Endothelial cell of umbilical vein (primary cell): Measurements from ENCODE around the gene MAN1A2. TPM values are rescaled to one million over a fixed set of nuclear protein-coding genes. Genes with fewer than 3 reads are reported as not detected.

ENCODE experiments used
- BruUV-seq: library from RNA; stranded (reverse); fragments of 400-500 nt; replicated peaks from 2 replicates; lab custom pipeline; 2021; lab: Mats Ljungman, UMichigan
- CTCF ChIA-PET: fragments of 300-600, 350-600 bp; sonication (Branson Sonifier 250); formaldehyde crosslinking; loops from one replicate; lab custom pipeline; 2021; ENCODE audit warnings: antibody characterized with exemption, inconsistent platforms; lab: Charles Lee
- POLR2A ChIA-PET: fragments of 300-600, 350-600 bp; sonication (Branson Sonifier 250); formaldehyde crosslinking; loops from one replicate; lab custom pipeline; 2021; ENCODE audit warnings: antibody characterized with exemption, inconsistent platforms; lab: Charles Lee
- DNase-seq: peaks from one replicate; pipeline ENCODE4 v3.0.0-alpha.2; 2011; ENCODE audit warnings: low read depth, low spot score
- FAIRE-seq: peaks from 2 replicates; lab custom pipeline; 2011; peaks lifted over from hg19 to GRCh38; lab: Jason Lieb, UNC
- H2AFZ ChIP-seq: 2 replicates; pipeline ENCODE4 v1.6.0; 2012; ENCODE audit warnings: low read depth, low read length, control low read depth, inconsistent platforms
- H3K27ac ChIP-seq: 2 replicates; pipeline ENCODE4 v1.5.1; 2011; ENCODE audit warnings: low read depth, mild to moderate bottlenecking, control low read depth, low read length, moderate library complexity; ENCODE audit not compliant: insufficient read depth
- H3K27me3 ChIP-seq, 2 experiments: 2 replicates each; pipeline versions ENCODE4 v1.6.0 to v1.6.1; 2011; ENCODE audit warnings: low read length in 2 of 2, mixed read lengths in 1 of 2; ENCODE audit not compliant: control insufficient read depth in 2 of 2, insufficient read depth in 2 of 2
- H3K36me3 ChIP-seq, 2 experiments: 2 replicates in 1 of 2; 3 replicates in 1 of 2; pipeline ENCODE4 v1.5.1; 2011; ENCODE audit warnings: low read length in 2 of 2, mild to moderate bottlenecking in 1 of 2, moderate library complexity in 1 of 2; ENCODE audit not compliant: control insufficient read depth in 2 of 2, insufficient read depth in 2 of 2; ENCODE audit errors: extremely low read depth in 1 of 2
- H3K4me1 ChIP-seq: 3 replicates; pipeline ENCODE4 v1.5.1; 2011; ENCODE audit warnings: mild to moderate bottlenecking, low read length; ENCODE audit not compliant: control insufficient read depth, insufficient read depth; ENCODE audit errors: extremely low read depth
- H3K4me2 ChIP-seq: 2 replicates; pipeline ENCODE4 v1.6.1; 2011; ENCODE audit warnings: low read length, control low read depth, mixed read lengths; ENCODE audit not compliant: insufficient read depth
- H3K4me3 ChIP-seq, 3 experiments: fragments of 200-600 bp in 1 of 3; sonication (generic), shearing (Covaris generic) in 1 of 3; replicated peaks in 1 of 3; 2 replicates each; pipeline ENCODE4 v1.5.1; 2011 to 2016; ENCODE audit warnings: control low read depth in 3 of 3, low read length in 3 of 3, mild to moderate bottlenecking in 2 of 3, inconsistent platforms in 1 of 3, low read depth in 1 of 3, moderate library complexity in 1 of 3; ENCODE audit not compliant: insufficient read depth in 1 of 3
- H3K79me2 ChIP-seq: 2 replicates; pipeline ENCODE4 v1.6.0; 2012; ENCODE audit warnings: low read length, inconsistent platforms; ENCODE audit not compliant: control insufficient read depth, insufficient read depth
- H3K9ac ChIP-seq: replicated peaks from 2 replicates; pipeline ENCODE3; 2011; ENCODE audit warnings: low read length, control low read depth; ENCODE audit not compliant: insufficient read depth; ENCODE audit errors: extremely low read depth
- H3K9me1 ChIP-seq: replicated peaks from 3 replicates; pipeline ENCODE4 v1.6.0; 2011; ENCODE audit warnings: mild to moderate bottlenecking, low read length; ENCODE audit not compliant: control insufficient read depth, insufficient read depth; ENCODE audit errors: extremely low read depth
- H3K9me3 ChIP-seq: replicated peaks from 2 replicates; pipeline ENCODE4 v1.5.1; 2012; ENCODE audit warnings: low read length, inconsistent platforms; ENCODE audit not compliant: control insufficient read depth, insufficient read depth
- H4K20me1 ChIP-seq: replicated peaks from 2 replicates; pipeline ENCODE3; 2011; ENCODE audit warnings: mild to moderate bottlenecking, low read length; ENCODE audit not compliant: control insufficient read depth, insufficient read depth; ENCODE audit errors: extremely low read depth
- CTCF ChIP-seq, 2 donors: IDR thresholded peaks; 1 replicate in 1 of 2; 2 replicates in 1 of 2; pipeline ENCODE4 v1.5.1; 2011; ENCODE audit warnings: low read length in 2 of 2, mild to moderate bottlenecking in 2 of 2, moderate library complexity in 2 of 2, control low read depth in 1 of 2, inconsistent platforms in 1 of 2, low read depth in 1 of 2; ENCODE audit not compliant: insufficient read depth in 1 of 2; ENCODE audit errors: extremely low read depth in 1 of 2
- EZH2 ChIP-seq: IDR thresholded peaks from 2 replicates; pipeline ENCODE4 v1.6.1; 2012; ENCODE audit warnings: borderline replicate concordance, low read depth, mild to moderate bottlenecking, moderate library complexity, low read length, inconsistent platforms; ENCODE audit not compliant: severe bottlenecking
- FOS ChIP-seq: IDR thresholded peaks from 2 replicates; pipeline ENCODE4 v1.6.1; 2011; ENCODE audit warnings: mild to moderate bottlenecking, low read length, moderate library complexity, borderline replicate concordance; ENCODE audit not compliant: insufficient read depth
- GATA2 ChIP-seq: IDR thresholded peaks from 2 replicates; pipeline ENCODE4 v1.7.0; 2011; ENCODE audit warnings: low read depth, mild to moderate bottlenecking, moderate library complexity, mixed read lengths, low read length; ENCODE audit not compliant: insufficient read length, insufficient read depth
- JUN ChIP-seq: IDR thresholded peaks from 2 replicates; pipeline ENCODE4 v1.6.1; 2011; ENCODE audit warnings: borderline replicate concordance, low read depth; ENCODE audit not compliant: insufficient read length, insufficient read depth
- MAX ChIP-seq: IDR thresholded peaks from 2 replicates; pipeline ENCODE4 v1.6.1; 2011; ENCODE audit not compliant: insufficient read depth, insufficient read length
- MYC ChIP-seq: IDR thresholded peaks from one replicate; pipeline ENCODE4 v1.6.1; 2011; ENCODE audit warnings: mild to moderate bottlenecking, low read depth, low read length
- POLR2A ChIP-seq: IDR thresholded peaks from 2 replicates; pipeline ENCODE4 v1.6.1; 2012; ENCODE audit warnings: low read depth, mild to moderate bottlenecking, control low read depth, low read length
- POLR2AphosphoS5 ChIP-seq: IDR thresholded peaks from 2 replicates; pipeline ENCODE4 v1.6.1; 2012; ENCODE audit warnings: low read depth, mild to moderate bottlenecking, control low read depth, low read length, moderate library complexity; ENCODE audit not compliant: insufficient read depth
- dilution Hi-C: fragments of 300-500 bp; cut with MboI; formaldehyde crosslinking; loops from one replicate; pipeline ENCODE4 v1.15.0; 2019; ENCODE audit warnings: low sequenced_read_pairs; ENCODE audit not compliant: extremely low pct_ligation_motif_present
- intact Hi-C: fragments of 100-400 bp; cut with micrococcal nuclease; formaldehyde crosslinking; loops from one replicate; pipeline ENCODE4 v1.10.0; 2022
- polyA plus RNA-seq, 4 experiments: library from polyadenylated mRNA; depleted of rRNA in 3 of 4; stranded (reverse) in 3 of 4; unstranded in 1 of 4; fragments of >200 nt; gene quantifications; 2 replicates each; pipeline versions ENCODE4 v1.2.1 to v1.2.3, GENCODE V29; 2011 to 2012; ENCODE audit warnings: missing spikeins in 1 of 4
- total RNA-seq: library from RNA; stranded (reverse); gene quantifications from 2 replicates; pipeline ENCODE4 v1.2.3, GENCODE V29; 2021

The MAN1A2 gene
- total and polyA plus RNA-seq, 2 donors (not counting 3 experiments of a cell fraction or from before 2014, with no cell fraction given): 13.5 to 36.2 TPM

GRCh38 chr1:117574161-117574835, 207.0 kb downstream of the MAN1A2 start:
- intact Hi-C loops: no loop called here
- ChIA-PET POLR2A (no interaction called here), CTCF (interaction anchor here (1.6 kb wide), 2 partner anchors 12 to 39 kb away, joined by 4 to 6 read pairs; no protein-coding TSS in a partner anchor)
- Histone ChIP-seq H3K36me3 (no peaks in the 10 kb centered on the region), H3K9ac (no peak overlapping the region), H3K79me2 (no peaks in the 10 kb centered on the region), H2AFZ (no peak overlapping the region), H4K20me1 (no peaks in the 10 kb centered on the region), H3K4me1 (no peaks in the 10 kb centered on the region), H3K4me3 (no peak overlapping the region), H3K9me1 (no peaks in the 10 kb centered on the region), H3K27me3 (peaks cover 1 to 3% of the 10 kb centered on the region in 2 experiments), H3K9me3 (no peaks in the 10 kb centered on the region), H3K27ac (no peak overlapping the region), H3K4me2 (no peak overlapping the region)
- no TSS peak for BruUV-seq
- TF ChIP-seq MYC (no peak), JUN (no peak), FOS (no peak), MAX (no peak), CTCF (IDR thresholded peaks at IDR 0.05; ENCODE audit: extremely low read depth in 1 of 2, insufficient read depth in 1 of 2, low read depth in 1 of 2, low read length in 2 of 2) (no peak), POLR2AphosphoS5 (no peak), EZH2 (no peak), POLR2A (no peak), GATA2 (no peak)
- no peak for DNase-seq
- dilution Hi-C loops: no loop called here
- no peak for FAIRE-seq
